NCI-H510A treated with DMSO at 0.1 percent for 48 hours (cell line): Measurements from ENCODE around the gene LUZP2.

Source experiments
- DNase-seq: peaks from one replicate; lab custom pipeline; 2025; lab: John Stamatoyannopoulos, UW

Gene LUZP2

DNA sequence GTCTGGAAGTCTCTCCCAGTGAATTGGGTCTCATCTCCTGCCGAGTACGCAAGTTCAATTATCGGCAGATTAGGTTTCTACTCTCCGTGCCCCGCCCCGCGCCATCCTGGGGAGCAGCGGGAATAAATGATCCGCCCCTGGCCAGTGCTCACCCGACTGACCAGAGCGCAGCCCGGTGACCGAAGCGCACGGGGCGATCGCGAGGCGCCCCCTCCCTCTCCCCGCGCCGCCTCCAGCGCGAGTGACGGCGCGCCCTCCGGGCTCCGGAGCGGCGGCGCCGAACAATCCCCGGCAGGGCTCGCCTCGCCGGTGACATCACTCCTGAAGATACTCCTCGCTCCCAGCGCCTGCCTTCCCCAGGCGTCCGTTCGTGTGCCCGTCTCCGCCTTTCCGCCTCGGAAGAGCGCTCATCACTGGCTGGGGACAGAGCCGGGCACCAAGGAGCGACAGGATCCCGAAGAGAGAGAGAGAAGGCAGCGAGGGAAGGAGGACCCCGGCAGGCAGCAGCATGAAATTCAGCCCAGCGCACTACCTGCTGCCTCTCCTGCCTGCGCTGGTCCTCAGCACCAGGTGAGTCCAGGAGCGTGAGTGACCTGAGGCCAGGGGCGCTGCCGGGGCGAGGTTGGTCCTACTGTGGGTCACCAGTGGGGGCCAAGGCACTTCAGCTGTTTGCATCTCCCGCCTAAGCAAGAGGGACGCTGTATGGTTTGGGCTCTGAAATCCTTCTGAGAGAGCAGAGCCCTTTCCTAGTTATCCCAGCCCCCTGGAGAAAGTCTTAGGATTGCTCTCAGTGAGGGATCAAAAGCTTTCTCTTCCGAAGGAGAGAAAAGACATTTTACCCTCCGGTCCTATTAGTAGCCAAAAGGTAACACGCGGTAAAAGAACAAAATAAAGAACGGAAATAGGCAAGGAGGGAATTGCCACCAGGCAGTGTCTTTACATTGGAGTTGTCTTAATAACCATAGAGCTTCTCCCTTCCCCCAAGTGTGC is at the start of gene LUZP2:
Gene LUZP2, plus strand, starts transcription at position 318 of the 990 bp plus-strand sequence.
- peak; percentile 38 for DNase-seq

DNA sequence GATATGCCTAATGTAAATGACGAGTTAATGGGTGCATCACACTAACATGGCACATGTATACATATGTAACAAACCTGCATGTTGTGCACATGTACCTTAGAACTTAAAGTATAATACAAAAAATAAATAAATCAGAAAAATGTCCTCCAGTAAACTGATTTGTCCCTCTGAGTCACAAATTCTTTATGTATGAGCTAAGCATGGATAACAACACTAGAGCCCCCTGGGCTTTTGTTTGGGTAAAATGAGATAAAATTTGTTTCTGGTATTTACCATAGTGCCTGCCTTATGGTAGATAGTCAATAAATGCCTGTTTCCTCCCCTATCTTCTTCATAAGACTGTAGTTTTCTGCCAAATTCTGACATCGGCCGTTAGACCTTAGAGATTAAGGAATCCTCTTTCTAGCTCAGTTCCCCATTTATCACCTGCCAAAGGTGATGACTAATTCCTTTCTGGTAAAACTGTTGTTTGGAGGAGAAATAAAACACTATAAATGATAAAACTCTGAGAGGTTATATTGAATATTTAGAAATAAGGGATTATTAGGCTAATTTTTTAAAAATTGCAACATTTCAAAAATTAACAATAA is 43.6 kb upstream of the LUZP2 start:
- DNase-seq, result no peak

DNA sequence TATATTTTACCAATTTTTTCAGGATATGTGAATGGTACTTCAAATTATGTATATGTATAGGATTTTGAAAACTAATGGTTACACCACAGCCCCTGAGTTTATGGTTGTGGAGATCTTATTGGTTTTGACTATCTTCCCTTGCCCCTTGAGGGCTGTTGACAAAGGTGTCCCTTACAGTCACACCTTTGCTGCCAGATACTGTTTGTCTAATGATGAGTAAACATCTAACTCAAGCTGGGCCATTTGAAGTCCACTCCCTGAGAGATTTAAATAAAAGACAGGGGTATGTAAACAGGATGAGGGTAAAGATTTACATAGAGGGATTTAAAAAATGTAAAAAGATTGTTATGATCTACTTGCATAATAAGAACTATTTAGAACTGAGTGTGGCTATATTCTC is 38.9 kb upstream of the LUZP2 start:
- peak; percentile 3 for DNase-seq

DNA sequence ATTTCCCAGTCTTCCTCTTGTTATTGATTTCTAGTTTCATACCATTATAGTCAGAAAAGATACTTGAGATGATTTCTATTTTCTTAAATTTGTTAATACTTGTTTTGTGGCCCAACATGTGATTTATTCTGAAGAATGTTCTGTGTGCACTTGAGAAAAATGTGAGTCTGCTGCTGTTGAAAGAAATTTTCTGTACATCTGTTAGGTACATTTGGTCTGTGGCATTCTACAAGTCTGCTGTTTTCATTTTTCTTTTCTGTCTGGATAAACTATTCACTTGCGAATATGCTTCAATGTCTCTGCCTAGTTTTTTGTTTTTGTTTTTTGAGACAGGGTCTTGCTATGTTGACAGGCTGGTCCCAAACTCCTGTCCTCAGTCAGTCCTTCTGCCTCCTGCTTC is 26.4 kb upstream of the LUZP2 start:
- DNase-seq, result no peak

DNA sequence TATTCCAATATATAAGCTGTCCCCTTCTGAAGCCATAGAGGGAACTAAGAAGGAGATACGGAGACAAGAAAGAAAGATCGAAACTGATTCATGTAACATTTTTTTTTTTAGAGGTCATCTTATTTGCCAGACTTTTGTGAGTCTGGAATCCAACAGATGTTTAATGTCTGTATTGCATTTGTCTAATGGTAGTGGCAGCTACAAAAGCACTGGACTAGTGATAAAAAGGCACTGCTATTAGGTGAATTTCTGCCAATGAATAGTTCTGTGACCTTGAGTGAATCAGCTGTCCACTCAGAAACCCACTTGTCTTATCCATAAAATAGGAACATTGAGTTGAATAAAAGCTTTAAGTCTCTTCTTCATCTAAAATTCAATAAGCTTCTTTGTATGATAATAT is 25.8 kb upstream of the LUZP2 start:
- no peak for DNase-seq

DNA sequence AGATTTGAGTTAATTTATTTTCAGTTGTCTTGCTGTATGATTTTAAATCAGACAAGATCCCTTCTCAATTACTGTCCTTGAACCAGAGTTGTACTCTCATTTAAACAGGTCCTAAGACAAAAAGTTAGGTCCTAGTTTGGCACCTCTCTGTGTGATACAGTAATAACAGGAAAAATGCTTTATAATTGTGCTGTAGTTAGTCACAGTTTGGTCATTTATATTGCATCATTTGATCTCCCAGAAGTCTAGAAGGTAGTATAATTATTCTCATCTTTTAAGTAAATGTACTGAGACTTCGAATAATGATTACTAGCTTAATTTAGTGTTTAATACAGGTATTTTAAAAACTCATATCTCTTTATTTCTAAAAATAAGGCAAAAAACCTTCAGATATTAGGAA is 18.1 kb upstream of the LUZP2 start:
- no peak for DNase-seq

DNA sequence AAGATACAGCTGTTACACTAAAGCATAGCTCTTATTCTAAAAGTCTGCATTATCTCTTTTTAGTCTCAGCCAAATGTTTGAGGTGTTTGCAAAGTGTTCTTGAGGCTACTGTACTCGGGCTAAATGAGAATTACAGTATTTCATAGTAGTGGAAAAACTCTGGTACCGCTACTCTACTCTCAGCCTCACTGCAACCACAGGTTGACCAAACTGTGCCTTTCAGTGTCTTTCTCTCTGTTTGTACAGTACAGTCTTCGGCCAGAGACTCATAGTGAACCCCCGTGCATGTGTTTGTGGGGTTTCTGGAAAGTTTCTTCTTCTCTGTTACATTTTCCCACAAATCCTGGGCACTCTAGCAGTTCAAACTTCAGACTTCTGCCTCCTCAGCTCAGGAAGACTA is 7.4 kb upstream of the LUZP2 start:
- DNase-seq, result no peak

DNA sequence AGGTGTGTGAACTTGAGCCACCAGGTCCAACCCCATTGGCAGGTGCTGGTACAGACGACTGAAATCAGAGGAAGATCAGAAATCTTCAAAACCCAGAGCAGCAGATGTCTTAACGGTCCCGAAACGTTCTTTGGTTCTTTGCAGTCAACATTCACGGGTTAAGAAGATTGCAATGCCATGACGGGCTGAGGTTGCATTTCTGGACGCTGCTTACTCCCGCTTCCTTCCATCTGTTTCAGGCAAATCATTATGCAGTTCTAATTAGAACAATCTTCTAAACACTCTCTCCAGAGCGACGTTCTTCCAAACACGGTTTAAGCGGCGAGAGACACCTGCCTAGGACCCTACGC is 492 bp upstream of the LUZP2 start:
- DNase-seq, result no peak

DNA sequence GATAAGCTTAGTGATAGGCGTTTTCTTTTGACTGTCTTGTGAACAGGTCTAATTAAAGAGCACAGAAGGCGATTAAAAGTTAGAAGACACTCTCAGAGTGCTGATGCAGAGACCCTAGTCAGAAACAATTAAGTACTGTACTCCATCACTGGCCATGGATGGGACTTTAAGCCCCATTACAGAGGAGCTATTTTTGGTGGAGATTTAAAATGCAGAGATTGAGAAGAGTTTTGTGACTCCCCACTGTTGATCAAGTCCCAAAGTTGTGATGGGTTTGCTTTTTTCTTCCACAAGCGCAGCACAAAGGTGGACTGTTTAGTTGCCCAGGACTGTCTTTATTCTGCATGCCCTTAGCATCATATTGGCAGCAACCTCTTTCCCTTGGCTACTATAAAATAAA is 978 bp downstream of the LUZP2 start:
- DNase-seq, result no peak

DNA sequence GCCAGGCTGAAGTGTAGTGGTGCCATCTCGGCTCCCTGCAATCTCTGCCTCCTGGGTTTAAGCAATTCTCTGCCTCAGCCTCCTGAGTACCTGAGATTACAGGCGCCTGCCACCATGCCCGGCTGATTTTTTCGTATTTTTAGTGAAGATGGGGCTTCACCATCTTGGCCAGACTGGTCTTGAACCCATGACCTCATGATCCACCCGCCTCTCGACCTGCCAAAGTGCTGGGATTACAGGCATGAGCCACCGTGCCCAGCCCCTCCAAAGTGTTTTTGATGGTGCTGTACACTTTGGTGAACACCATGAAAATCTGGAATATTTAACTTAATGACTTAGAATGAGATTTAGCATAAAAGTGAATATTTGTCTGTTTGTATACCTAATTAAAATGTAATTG is 5.6 kb downstream of the LUZP2 start:
- no peak for DNase-seq

DNA sequence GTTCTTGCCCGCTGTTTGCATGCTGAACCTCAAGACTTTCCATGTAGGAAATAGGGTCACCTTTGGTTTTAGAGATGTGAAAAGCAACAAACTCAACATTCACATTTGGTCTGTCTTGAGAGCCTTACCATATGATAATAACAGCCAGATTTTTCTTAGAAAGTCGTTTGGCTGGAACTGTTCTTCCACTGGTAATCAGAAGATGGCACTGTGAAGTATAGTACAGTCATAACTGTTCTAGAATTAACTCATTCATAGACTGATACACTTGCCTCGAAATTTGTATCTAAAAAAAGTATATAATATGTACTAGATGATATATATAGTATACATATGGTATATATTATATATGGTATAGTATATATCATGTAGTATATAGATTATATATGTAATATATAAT is 12.3 kb downstream of the LUZP2 start:
- no peak for DNase-seq

DNA sequence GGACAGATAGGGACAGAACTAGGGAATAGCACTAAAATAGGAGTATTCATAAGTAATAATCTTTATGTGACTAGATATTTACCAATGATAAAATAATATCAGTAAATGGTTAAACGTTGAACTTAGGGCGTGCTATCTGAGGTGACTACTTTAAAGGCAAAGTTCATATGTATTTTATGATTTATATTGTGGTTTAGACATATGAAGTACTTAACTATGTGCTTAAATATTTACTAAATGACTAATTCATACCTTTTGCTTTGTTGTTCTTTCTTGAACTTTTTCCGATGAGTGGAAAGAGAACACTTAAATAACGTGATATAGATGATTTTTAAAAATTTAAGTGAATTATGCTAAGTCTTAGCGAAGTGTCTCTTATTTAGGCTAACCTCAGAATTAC is 14.7 kb downstream of the LUZP2 start:
- no peak for DNase-seq

DNA sequence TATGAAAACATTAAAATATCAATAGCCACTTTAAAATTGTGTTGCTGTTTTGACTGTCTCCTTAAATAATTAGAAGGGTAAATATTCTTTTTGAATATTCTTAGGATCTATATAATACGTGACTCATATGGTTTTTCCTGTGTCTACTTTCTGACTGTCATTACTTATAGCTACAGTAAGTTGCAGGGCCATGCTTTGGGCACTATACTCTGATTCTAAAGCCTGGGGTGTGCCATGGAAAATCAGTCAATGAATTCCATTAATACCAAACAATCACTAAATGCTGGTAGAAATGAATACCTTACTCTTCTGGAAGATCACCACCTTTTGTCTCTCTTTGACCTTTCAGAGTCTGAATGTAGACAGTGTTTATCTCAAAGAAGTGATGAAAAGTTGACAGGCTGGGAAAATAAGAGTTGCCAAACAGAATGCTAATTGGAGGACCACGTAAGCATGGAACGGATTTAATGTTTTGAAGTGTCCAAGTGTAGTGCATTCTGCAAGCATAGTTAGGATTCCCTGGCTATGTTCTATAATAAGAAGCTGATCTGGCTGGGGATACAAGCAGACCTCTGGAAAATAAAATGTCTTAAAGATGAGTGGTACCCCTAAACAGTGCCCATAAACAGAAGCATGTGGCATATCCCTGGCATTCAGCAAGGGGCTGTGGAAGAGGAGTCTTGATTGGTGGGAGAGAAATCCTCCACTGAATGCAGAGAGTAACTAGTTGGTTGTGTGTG is 16.8 kb downstream of the LUZP2 start:
- DNase-seq, result no peak

DNA sequence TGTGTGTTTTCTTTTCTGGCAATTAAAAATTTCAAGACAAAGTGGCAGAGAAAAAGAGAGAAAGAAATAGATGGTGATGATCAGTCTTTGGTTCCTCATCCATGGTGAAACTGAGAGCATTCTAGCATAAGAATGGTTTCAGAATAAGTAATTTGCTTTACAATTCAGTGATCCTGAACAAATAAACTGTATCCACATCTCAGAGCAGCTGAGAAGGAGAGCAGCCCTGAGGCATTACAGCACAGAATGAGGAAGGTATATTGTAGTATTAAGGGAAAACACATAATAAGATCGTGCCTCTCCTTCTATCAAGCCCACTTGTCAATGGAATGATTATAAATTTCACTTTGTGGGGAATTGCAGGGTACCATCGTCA is 17.4 kb downstream of the LUZP2 start:
- no peak for DNase-seq

DNA sequence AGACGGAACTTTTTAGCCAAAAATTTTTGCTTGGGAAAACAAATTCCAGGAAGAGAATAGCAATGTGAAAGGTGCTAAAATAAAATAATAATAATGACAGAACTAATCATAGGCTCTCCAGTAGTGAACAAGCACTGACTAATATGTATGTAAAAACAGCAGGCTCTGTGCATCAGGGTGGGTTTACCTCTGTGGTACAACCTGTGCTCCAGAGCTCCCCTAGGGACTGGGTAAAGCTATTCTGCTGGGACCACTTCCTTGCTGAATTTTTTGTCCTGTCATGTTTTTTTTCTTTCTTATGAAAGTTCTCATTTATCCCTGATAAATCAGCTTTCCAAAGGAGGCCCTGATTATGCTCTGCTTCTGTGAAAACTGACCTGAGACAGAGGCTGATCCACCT is 18.8 kb downstream of the LUZP2 start:
- DNase-seq, result no peak

DNA sequence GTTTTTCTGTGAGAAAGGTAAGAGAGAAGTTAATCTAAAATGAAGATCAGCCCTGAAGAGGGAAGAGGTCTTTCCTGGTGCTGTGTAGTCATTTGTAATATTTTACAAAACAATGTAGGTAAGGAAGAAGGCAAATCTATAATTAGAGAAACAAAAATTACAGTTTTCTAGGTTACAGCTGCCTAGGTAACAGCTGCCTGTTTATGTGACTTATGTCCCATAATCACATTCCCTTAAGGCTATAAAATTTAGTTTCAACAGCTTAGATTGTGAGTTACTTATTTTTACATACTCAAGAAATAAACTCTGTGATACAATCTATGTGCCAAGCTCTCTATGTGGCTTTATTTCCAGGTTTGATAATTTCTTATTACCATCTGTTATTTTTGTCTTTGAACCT is 19.8 kb downstream of the LUZP2 start:
- DNase-seq, result no peak

DNA sequence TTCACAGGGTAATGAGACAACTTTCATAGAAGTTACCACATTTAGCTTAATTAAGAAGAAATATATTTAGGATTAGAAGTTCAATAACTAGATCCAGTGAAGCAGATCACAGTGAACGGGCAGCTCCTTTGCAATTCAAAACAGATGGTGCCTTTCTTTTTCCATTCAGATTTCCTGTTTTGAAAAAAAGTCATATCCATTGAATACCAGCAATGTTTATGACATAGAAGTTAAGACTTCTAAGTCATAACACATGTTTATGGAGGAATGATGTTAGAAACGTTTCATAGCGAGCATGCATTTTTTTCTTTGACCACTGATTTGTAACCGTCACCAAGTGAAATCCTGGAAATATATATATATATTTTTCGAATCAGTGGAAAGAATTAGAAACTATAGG is 24.7 kb downstream of the LUZP2 start:
- DNase-seq, result no peak

DNA sequence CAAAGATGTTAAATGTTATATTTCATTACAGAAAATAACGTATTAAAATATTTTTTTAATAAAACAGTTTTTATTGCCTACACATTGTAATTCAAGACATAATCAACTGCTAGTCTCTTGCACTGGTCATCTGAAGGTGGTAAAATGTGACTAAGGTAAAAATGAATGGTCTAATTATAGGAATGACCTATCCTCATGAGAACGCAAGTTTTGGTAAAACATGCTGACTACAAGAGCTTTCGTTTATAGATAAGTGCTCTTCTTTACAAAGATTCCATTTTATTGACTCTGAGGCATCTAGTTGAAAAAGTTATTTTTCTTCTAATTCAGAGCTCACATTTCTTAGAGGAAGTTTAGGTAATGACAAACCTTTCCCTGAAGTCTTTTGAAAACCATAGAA is 27.3 kb downstream of the LUZP2 start:
- no peak for DNase-seq

DNA sequence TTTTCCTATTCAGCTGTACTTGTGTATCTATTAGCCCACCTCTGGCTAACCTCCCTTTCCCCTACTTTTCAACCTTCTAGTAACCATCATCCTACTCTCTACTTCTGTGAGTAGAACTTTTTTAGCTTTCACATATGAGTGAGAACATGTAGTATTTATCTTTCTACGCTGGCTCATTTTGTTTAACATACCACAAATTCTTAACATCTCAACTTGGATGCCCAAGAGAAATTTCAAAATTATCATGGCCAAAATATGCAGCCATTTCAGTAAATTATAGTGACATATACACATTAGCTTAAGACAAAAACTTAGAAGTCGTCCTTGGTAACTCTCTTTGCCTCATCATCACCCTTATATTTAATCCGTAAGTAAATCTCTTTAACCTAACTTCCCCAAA is 34.7 kb downstream of the LUZP2 start:
- DNase-seq, result no peak

DNA sequence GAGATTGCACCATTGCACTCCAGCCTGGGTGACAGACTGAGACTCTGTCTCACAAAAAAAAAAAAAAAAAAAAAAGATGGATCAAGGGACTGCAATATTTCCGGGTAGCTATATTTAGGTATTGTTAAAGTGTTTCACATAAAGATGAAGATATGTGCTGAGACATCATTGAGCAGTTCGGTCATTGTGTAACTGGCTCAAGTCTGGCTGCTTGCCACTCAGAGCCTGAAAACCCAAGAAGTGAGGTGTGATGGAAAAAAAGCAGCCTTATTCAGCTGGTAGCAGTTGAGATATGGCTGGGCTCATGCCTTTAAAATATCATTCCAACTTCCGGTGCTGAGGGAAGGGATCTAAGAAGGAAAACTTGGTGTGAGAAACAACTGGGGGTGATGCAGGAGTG is 46.9 kb downstream of the LUZP2 start:
- DNase-seq, result no peak

DNA sequence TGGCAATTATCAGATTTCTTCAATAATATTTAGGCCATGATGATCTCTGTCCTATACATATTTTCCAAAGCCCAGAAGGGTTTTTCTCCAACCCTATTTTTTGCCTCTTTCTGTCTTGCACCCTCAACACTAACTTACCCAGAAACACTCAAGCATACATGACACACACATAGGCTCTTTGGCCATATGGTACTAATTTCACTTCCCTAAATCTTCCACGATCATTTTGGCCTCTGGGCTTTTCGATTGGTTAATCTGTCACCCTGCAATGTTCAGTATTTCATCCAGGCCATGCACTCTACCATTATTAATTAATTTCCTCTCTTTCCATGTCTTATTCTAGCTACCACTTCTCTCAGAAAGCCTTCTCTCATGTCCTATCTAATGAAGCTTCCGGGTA is 59.8 kb downstream of the LUZP2 start:
- DNase-seq, result no peak

DNA sequence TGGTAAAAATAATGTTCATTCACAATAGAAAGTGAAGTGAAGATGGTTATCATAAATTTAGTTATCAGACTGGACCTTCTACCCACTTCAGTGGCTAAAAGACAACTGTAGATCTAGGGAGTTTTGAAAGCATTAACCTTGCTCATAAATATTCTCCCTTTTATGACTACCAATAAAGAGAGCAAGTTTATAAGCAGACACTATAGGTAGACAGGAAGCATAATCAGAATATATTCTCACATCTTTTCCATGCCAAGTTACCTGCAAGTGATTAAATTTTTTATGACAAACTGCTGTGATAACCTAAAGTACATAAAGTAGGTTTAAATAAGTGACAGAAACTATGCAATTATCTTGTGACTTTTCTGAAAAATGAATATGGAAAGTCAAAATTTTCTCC is 62.5 kb downstream of the LUZP2 start:
- DNase-seq, result no peak

DNA sequence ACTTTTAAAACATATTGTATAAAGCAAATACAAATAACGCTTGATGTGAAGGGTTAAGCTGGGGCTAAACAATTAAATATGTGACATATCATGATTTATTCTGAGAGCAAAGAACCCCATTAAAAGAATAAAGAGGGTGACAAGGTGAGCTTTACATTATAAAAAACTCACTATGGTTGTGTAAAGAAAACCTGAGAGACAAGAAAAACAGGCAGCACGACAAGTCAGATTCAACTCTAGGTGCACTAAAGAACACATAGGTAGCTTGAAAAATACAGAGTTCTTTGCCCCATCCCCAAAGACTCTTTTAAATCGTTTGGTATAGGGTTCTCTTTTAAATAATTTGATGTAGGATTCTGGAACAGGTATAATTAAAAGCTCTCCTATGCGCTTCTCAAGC is 63.5 kb downstream of the LUZP2 start:
- no peak for DNase-seq
